HuH-7 (cell line): Measurements from ENCODE around the gene CPD.
"Not testable (repeated sequence)": the region's sequence is repeated elsewhere in the genome, so short reads cannot be mapped to it uniquely, and the experiment has no call there.

Experiments used
- DNase-seq: peaks from one replicate; pipeline ENCODE4 v3.0.0; 2011; ENCODE audit warnings: low spot score

The CPD gene

DNA sequence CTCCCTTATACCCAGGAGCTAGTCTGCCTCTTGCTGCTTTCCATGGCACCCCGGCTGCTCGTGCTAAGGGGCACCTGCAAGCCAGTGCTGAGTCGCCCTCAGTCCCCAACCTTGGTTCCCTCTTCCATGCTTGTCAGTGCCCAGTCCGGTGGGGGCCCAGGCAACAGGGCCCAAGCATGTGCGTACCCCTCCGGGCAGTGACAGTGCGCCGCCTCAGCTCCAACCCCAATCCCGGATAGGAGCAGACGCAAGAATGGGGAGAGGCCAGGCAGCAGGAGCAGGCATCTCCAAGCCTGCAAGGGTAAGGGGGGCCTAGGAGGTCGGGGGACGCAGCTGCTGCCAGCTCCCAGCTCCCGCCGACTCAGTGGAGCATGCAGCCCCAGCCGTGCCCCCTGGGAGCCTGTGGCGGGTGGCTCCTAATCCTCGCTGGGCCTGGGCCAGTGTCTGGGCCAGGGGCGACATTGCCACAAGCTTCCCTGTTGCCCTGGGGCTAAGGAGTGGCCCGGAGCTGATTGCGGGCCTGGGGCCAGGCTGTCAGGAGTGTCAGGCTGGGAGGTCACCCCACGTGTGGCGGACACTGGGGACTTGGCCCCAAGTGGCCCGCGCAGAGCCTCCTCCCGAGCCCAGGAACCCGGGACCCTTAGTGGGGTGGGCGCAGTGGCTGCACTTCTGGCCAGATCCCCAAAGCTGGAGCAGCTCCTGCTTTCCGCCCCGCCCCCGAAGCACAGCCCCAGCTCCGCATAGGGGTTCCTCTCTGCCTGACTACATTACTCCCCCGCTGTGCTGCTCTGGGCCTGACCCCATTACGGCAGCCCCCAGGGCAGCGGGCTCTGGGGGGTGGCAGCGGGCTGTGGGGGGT, 9.8 kb downstream of the CPD start:
- DNase-seq: no peak

GRCh38 chr17:30389756-30390300, 11.1 kb downstream of the CPD start:
- DNase-seq: no peak

GRCh38 chr17:30391534-30391933, 12.8 kb downstream of the CPD start:
- DNase-seq: no peak

DNA sequence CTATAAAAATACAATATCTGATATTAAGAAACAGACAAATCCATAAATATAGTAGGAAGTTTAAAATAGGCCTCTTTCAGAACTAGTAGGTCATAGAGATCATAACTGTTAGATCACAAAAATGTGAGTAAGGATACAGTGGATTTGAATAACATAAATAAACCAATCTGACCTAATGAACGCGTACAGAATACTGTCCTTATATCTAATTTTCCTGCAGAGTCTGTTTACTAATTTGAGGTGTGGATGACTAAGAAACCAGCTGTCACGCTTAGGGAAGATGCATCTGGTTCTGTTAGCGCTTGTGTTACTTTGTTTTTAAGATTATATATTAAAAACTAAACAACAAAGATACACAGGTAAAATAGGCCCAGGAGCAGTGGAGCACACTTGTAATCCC, 14.8 kb downstream of the CPD start:
- no peak for DNase-seq

DNA sequence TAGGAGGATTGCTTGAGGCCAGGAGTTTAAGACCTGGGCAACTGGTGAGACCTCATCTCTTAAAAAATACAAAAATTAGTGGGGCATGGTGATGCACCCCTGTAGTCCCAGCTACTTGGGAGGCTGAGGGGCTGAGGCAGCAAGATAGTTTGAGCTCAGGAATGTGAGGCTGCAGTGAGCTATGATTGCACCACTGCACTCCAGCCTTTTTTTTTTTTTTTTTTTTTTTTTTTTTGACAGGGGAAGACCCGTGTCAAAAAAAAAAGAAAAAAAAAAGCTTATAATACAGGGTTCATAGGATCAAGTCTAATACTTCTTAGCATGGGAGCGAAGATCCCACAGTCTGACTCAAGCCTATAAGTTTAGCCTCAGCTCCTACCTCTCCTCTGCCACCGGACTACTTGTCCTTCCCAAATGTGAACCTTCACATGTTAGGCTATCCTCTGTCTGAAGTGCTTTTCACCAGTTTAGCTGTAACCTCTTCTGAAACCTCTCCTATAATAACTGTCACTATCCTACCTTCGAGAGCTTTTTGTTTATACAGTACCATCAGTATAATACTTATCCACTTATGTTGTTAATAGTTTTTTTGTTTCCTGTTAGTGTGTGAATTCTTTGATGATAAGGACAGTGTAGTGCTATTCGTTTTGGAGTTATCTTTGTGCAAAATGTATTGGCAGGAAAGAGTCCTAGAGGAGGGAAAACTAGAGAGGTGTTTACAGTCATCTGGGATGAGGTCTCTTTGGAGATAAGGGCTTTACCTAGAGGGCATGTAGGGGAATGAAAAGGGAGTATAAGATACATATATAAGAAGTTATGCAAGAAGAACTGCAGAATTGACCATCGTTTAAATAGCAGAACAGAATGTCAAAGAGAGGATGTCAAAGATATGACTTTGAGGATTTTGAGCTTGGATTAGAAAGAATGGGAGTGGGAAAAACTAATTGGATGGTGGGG, 15.5 kb downstream of the CPD start:
- DNase-seq: no peak

DNA sequence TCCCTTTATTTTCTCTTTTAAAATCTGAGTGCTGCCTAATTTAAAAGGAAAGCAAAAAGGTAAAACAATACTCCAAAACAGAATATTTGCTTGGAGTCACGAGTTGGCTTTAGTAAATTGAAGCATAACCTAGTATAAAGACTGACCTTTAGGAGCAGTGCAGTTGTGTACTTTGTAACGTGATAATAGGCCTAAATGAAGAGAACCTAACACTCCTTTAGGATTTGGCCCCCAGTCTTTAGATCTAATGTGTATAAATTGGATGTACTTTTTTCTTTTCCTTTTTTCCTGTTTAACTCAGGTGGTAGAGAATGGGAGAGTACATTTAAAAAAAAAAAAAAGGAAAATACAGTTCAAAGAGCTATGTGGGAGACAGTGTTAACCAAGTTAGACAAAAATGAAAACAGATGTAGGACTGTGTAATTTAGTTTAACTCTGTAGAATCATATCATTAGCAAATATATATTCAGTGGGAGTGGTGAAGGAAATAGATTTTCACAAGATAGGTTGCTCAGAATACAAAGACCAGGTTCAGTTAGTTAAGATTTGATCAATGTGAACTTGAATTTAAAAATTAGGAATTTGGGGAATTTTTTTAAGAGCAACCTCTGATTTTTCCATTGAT, 16.8 kb downstream of the CPD start:
- DNase-seq: no peak

GRCh38 chr17:30396129-30396528, 17.4 kb downstream of the CPD start:
- DNase-seq: no peak

DNA sequence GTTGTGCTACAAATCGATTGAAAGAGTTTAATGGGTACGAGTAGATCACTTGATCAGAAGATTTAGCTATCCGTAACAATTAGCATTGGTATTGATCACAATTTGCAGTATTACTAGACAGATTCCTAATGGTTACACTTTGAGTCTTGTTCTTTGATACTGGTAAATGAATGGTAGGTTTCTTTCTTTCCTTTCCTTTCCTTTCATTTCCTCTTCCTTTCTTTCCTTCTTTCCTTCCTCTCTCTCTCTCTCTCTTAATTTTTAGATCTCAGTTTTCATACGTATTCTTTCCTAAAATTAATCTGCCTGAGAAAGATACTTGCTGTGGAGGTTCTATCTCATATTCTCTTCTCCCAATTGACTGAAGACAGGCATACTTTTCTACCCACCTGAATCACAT, 17.9 kb downstream of the CPD start:
- no peak for DNase-seq

DNA sequence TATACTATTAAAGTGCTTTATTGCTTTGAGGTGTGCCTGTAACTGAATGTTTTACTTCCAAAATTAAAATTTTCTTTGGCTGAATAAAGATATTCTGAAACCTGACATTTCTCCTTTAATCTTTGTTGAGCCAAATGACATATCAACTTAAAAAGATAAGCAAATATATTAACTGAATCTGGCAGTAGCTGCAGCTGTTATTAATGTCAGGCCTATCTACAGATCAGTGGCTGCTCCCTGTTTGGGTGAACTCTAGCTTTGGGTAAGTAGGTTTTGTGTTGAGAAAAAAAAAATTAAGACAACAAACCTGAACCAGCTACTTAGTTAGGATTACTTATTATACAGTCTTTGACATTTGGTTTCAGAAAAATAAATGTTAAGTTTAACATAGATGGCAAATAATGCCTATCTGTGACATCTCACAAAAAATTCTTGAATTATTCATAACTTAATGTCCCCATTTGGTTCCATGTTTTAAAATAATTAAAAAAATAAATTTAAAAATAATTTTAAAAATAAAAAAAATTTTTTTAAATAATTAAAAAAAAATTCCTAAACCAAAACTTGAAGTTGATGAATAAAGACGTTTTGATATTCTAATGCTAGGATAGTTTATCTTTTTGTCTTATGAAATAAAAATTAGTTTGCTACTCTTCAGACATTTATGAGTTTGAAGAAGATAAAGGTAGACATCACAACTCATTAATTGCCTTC, 19.8 kb downstream of the CPD start:
- DNase-seq: no peak

- no peak for DNase-seq
Measured at GRCh38 chr17:30401097-30401496, 22.4 kb downstream of the CPD start.

DNA sequence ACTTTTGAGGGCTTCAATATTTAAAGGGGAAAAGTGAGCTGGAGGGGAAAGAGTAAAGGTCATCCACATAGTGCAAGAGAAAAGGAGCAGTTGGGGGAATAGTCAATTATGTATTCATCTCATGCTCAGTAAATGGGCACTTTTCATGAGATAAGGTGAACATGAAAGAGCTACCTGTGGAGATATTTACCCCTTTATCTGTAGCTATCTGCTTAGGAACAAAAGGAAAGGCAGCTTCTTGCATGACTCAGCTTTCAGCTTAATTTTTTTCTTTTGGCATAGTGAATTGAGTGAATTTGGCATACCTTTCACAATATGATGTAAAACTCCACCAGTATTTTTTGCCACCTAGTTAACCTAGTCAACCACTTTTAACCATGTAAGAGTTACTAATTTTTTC, 26.4 kb downstream of the CPD start:
- DNase-seq: no peak

- not testable (repeated sequence) for DNase-seq
Measured at GRCh38 chr17:30410627-30411026, 31.9 kb downstream of the CPD start.

DNA sequence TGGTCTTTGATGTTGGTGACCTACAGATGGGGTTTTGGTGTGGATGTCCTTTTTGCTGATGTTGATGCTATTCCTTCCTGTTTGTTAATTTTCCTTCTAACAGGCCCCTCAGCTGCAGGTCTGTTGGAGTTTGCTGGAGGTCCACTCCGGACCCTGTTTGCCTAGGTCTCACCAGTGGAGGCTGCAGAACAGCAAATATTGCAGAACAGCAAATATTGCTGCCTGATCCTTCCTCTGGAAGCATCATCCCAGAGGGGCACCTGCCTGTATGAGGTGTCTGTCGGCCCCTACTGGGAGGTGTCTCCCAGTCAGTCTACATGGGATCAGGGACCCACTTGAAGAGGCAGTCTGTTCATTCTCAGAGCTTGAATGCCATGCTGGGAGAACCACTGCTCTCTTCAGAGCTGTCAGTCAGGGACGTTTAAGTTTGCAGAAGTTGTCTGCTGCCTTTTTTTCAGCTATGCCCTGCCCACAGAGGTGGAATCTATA, 33.3 kb downstream of the CPD start:
- not testable (repeated sequence) for DNase-seq

DNA sequence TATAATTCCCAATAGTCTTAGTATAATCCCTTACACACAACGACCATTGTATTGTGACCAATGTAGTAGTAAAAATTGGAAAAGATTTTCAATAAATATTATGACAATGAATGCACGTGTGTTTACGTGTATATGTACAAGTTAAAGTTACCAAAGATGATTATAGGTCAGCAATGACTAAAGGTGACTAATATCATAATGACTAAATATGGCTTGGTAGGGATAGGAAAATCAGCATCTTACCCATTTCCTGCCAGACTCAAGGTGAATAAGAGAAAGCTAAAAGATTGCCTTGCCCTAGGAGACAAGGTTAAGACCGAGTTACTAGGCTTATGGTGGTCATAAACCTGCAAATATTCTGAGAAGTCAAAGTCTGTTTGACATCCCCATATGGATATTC, 34.4 kb downstream of the CPD start:
- no peak for DNase-seq

DNA sequence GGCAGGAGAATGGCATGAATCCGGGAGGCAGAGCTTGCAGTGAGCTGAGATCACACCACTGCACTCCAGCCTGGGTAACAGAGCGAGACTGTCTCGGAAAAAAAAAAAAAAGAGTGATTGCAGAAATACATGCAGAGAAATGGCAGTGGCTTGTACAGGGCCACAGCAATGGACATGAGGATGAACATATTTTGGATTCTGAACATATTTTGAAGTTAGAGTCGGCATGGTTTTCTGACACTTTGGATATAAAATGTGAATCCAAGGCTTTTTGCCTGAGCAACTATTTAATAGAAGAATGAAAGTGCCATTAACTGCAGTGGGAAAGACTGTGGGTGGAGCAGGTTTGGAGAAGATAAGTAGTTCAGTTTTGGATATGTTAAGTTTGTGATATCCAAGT, 35.8 kb downstream of the CPD start:
- DNase-seq: no peak

DNA sequence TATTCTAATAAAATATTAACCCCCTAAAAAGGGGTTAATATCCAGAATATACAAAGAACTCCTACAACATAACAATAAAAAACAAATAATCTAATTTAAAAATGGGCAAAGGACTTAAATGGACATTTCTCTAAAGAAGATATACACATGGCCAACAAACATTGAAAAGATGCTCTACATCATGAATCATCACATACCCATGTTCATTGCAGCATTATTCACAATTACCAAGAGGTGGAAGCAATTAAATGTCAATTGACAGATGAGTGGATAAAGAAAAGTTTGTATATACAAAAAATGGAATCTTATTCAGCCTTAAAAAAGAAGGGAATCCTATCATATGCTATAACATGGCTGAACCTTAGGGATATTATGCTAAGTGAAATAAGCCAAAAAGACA, 36.8 kb downstream of the CPD start:
- DNase-seq: no peak

GRCh38 chr17:30418070-30418469, 39.3 kb downstream of the CPD start:
- not testable (repeated sequence) for DNase-seq

GRCh38 chr17:30421592-30421991, 42.9 kb downstream of the CPD start:
- DNase-seq: no peak

- DNase-seq: no peak
Measured at GRCh38 chr17:30422171-30422570, 43.4 kb downstream of the CPD start.

DNA sequence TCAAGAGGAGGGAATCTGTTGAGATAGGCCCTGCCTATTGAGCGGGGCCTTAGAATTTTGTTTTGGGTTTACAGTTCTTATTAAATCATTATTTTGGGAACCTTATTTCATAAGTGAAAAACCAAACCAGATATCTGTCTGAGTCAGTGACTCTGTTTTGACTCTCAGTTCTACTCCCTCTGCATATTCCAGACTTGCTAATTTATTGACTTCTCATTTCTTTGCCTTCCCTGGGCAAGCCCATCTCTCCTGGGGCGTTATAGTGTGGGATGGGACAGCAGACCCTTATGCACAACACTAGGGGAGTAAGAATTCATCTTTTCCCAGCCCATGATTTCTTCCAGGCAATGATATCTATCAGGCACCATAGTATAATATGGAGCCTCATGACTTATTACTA, 45.7 kb downstream of the CPD start:
- no peak for DNase-seq

DNA sequence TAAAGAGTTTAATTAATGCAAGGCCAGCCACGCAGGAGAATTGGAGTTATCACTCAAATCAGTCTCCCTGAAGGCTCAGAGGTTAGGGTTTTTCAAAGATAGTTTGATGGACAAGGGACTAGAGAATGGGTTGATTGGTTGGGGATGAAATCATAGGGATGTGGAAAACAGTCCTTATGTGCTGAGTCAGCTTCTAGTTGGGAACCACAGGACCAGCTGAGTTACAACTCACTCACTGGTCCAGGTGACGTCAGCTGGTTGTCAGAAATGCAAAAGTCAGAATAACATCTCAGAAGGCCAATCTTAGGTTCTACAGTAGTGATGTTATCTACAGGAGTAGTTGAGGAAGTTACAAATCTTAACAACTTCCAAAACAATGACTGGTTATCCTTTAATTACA, 47.6 kb downstream of the CPD start:
- no peak for DNase-seq

DNA sequence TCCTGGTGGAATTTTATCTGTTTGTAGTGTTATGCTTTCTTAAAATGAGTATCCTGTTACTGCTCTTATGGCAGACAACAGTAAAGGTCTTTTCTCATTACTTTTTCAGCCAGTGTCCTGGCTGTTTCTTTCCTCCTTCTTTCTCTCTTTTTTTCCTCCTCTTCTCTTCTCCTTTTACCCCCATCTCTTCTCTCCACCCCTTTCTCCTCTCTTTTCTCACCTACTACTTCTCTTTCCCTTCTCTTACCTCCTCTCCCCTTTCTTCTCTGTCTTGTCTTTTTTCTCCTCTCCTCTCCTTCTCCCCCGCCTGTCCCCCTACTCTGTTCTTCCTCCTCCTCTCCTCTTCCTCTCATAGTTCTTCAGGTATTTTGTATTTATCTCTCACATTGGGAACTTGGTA, 48.9 kb downstream of the CPD start:
- no peak for DNase-seq
